Activated CD4-positive, alpha-beta T cell treated with anti-CD3 and anti-CD28 coated beads for 4 hours (primary cell): ENCODE measurements around the gene PDLIM3.
"Not testable (repeated sequence)": the region's sequence is repeated elsewhere in the genome, so short reads cannot be mapped to it uniquely, and the experiment has no call there.

Experiments
- DNase-seq, 2 donors: peaks; one replicate each; pipeline ENCODE4 v3.0.0-alpha.2; 2020

The PDLIM3 gene

GRCh38 chr4:185514182-185514697 is 21.1 kb downstream of the PDLIM3 start:
- no peak for DNase-seq

- no peak for DNase-seq
These were observed 21.7 kb downstream of the PDLIM3 start for GRCh38 chr4:185513489-185514181.

DNA sequence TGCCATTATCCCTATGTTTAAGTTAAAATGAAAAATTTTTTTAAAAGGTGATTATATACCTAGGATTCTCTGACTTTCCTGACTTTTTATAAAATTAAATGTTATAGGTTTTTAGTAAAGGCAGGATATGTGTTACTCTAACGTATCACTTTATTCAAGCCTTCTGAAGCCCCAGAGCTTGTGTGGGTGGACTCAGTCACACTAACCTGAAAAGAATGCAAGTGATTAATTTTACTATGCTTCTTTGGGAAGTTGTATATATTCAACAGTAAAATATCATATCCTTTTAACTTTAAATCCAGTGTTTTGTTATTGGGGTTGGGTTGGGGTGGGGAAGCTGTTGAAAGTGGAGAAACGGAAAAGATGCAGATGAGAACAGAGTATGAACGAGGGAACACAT is 22.8 kb downstream of the PDLIM3 start:
- DNase-seq: no peak

DNA sequence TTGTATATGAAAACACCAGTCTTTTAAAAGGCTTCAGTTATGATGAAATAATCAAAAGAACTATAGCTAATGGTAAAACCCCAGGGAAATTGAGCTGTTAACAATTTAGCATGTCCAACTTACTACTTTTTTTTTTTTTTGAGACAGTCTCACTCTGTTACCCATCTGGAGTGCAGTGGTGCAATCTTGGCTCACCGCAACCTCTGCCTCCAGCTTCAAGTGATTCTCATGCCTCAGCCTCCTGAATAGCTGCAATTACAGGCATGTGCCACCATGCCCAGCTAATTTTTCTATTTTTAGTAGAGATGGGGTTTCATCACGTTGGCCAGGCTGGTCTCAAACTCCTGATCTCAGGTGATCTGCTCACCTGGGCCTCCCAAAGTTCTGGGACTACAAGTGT is 24.1 kb downstream of the PDLIM3 start:
- not testable (repeated sequence) for DNase-seq

GRCh38 chr4:185510806-185511205 is 24.5 kb downstream of the PDLIM3 start:
- no peak for DNase-seq

- no peak for DNase-seq
These were observed 27.1 kb downstream of the PDLIM3 start for GRCh38 chr4:185508181-185508580.

DNA sequence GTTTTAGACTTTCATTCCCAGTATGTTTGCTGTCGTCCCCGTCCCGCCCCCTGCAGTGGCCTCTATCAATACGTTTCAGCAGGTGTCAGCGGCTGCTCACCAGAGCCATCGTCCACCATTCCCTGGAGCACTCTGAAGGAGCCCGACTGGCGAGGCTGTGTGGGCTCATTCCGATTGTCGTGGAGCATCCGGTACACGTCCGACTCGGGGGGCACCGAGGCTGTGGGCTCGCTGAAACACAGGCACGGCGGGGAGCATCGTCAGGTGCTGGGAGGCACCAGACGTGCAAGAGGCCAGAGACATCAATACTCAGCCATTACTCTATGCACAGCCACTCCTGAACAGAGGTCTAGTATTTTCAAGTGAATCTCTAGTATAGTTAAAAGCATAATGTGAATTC is 28.9 kb downstream of the PDLIM3 start:
- no peak for DNase-seq

- no peak for DNase-seq
These were observed 30.9 kb downstream of the PDLIM3 start for GRCh38 chr4:185504098-185505047.

DNA sequence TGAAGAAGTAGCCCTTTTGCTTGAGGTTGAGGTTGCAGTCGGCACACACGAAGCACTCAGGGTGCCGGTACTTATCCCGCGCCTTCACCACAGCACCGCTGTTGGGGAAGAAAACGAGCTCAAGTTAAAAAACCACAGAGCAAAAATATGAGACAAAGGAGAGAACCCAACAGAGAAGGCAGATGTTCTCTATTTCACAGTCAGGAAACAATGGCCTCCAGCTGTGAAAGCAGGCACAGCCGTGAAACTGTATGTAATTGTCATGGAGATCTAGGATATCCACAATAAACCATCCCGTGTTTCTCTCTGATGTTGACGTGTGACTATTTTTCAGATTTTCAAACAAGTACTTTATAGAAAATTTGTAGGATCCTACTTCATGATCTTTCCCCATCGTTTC is 32.9 kb downstream of the PDLIM3 start:
- DNase-seq: no peak

GRCh38 chr4:185500576-185500975 is 34.7 kb downstream of the PDLIM3 start:
- DNase-seq: no peak

DNA sequence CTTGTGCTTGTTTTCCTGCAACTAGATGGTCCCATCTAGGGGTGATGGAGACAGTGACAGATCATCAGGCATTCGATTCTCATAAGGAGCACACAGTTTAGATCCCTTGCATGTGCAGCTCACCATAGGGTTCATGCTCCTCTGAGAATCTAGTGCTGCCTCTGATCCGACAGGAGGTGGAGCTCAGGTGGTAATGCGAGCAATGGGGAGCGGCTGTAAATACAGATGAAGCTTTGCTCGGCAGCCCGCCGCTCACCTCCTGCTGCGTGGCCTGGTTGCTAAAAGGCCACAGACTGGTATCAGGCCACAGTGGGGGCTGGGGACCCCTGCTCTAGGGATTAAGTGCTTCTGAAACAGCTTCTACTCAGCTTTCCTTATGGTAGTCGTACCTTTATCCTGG is 35.3 kb downstream of the PDLIM3 start:
- no peak for DNase-seq

DNA sequence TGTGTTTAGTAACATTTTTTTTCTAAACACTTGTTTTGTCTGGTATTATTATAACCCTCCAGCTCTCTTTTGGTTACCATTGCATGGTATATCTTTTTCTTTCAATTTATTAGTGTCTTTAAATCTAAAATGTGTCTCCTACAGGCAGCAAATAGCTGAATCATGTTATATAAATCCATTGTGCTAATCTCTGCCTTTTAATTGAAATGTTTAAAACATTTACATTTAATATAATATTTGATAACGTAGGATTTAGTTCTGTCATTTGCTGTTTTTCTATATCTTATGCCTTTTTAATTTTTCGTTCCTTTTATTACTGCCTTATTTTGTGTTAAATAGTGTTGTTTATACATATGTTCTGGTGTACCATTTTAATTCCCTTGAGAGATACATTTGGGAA is 46.7 kb downstream of the PDLIM3 start:
- no peak for DNase-seq

- DNase-seq: no peak
These were observed 53.9 kb downstream of the PDLIM3 start for GRCh38 chr4:185481401-185481800.

- no peak for DNase-seq
These were observed 55.1 kb downstream of the PDLIM3 start for GRCh38 chr4:185480016-185480732.

DNA sequence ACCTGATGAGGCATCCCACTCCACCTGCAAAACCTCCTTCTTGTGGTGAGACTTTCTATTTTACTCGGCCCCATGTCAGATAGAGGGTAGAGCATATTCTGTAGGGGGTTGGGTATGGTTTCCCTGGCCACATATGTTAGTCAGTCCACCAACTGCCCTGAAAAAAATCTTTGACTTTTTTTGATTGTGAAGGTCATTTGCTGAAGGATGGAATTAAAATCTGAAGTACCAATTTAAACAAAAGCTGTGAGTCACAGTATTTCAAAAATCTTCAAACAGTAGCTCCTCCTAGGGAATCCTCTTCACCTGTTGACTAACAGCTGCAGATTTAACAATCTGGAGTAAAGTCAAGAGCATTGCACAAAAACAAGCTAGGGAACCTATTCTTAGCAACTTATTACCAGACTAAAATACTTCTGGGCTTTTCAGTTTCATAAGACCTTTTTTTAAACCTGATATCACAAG is 55.8 kb downstream of the PDLIM3 start:
- no peak for DNase-seq

DNA sequence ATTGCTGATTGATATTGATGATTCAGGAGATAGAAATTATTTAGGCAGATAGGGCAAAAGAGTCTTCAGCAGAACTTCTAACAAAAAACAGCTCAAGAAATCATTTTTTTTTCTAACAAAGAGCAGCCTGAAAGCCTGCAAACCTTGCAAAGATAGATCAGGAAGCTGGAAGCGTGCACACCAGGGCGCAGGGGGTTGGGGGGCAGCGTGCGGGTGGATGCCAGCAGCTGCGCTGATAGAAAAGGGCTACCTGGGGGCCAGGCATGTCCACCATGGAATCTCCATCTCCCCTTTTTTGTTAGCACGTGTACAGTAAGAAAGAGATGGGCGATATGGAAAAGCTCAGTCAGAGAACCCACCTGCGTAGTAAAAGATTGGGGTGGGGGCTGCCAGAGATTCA is 62.1 kb downstream of the PDLIM3 start:
- DNase-seq: no peak

DNA sequence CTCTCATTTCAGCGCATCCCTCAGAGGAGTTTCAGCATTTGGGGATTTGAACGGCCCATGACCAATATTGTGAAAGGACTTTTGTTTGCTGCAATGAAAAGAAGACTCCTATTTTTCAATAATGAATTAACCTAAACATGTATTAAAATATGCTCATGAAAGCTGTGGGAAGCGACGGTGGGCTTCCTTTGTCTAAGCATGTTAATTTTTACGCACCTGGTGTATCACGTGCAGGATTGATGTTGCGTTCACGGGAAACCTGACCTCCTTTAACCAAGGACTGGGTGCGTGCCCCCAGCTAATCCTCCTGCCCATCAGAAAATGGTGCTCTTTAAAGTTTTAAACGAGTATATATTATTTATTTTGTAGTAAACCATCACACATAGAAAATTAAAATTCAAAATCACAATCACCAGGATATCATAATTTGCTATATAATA is 63.2 kb downstream of the PDLIM3 start:
- no peak for DNase-seq

- DNase-seq: peak; percentile 96 to 98
These were observed 63.8 kb downstream of the PDLIM3 start, which contains the start of gene CCDC110 for GRCh38 chr4:185471235-185472102. TSS of gene CCDC110 (minus strand) at chr4:185471733. CDS start at chr4:185471683, 50 bp downstream.

DNA sequence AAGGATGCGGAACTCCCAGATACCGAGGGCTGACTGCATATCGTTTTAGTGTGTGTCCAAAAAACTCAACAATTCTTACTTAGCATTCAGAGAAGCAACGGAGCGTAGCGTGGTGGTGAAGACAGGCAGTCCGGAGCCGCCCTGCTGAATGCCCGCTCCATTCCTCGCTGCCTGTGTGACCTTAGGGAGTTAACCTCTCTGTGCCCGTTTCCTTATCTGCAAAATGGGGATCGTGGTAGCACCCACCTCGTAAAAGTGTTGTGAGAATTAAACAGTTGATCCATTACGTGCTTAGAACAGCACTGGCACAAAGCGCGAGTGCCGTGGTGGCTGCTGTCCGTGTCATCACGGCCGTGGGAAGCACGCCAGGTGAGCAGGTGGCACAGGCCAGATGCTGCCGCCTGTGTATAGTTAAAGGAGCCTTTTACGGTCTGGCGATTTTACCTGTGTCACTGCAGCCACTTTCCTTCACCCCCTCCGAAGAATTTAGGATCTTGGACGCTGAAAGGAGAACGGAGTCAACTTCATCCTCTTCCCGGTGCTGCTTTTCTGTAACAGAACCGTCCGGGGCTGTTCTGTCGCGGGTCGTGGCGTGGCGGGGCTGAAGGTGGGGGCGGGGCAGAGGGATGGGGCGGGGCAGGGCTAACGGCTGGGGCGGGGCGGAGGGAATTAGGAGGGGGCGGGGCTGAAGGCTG is 64.7 kb downstream of the PDLIM3 start:
- peak in 1 of 2 donors; percentile 4 for DNase-seq

DNA sequence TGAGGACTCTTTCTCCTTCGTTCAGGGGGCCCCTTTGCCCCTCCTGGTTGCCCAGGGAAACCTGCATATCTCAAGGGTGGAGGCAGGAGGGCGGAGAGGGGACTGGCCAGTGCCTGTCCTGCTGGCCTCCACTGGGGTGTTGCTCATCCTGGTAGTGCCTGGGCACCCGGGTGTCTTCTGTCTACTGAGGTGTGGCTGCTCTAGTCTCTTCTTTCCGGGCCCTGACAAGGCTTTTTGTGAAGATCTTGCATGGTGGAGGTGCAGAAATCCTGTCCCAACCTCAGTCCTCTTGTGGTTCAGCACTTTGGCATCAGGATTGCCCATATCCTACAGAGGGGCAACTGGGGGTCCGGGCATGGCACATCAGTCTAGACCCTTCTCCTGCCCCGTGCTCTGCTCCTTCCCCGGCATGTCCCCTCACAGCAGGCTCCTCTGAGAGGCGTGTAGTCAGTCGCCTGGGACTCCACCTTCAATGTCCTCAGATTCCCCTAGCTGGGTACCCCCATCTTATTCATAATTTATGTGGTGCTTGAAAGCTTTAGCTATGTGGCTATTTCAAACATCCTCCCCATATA is 65.6 kb downstream of the PDLIM3 start:
- DNase-seq: no peak

GRCh38 chr4:185468999-185469398 is 66.3 kb downstream of the PDLIM3 start:
- no peak for DNase-seq
